WTC11 (cell line): ENCODE data around the gene GFOD1. TPM values are rescaled to one million over a fixed set of nuclear protein-coding genes. Genes with fewer than 3 reads are reported as not detected.
A peak's percentile ranks its signal among the peaks of the same experiment; 100 is the strongest.

Experiments used
- ATAC-seq: fragments of 200-7000 bp; cut with Tn5 transposase; 2 replicates; pipeline ENCODE4 v1.10.0; 2021; ENCODE audit warnings: mild to moderate bottlenecking, moderate library complexity
- CTCF ChIA-PET: fragments of 300-600 bp; sonication (Branson Sonifier 250); formaldehyde crosslinking; loops from one replicate; lab custom pipeline; 2021; ENCODE audit warnings: antibody characterized with exemption; lab: Charles Lee
- POLR2A ChIA-PET: fragments of 350-600 bp; sonication (Branson Sonifier 250); formaldehyde crosslinking; loops from one replicate; lab custom pipeline; 2021; ENCODE audit warnings: antibody characterized with exemption; lab: Charles Lee
- DNase-seq: peaks from one replicate; pipeline ENCODE4 v3.0.0; 2021; ENCODE audit warnings: low spot score
- H3K27ac Mint-ChIP-seq: 2 replicates; pipeline ENCODE4 v1.8.0; 2021; ENCODE audit warnings: mixed read lengths
- H3K27me3 Mint-ChIP-seq: 2 replicates; pipeline ENCODE4 v1.8.0; 2021; ENCODE audit warnings: low read depth, mild to moderate bottlenecking, moderate library complexity, mixed read lengths
- H3K36me3 Mint-ChIP-seq: 2 replicates; pipeline ENCODE4 v1.8.0; 2021; ENCODE audit warnings: mixed read lengths
- H3K4me1 Mint-ChIP-seq: 2 replicates; pipeline ENCODE4 v1.8.0; 2022; ENCODE audit warnings: mixed read lengths
- H3K4me3 Mint-ChIP-seq: 2 replicates; pipeline ENCODE4 v1.8.0; 2021; ENCODE audit warnings: mild to moderate bottlenecking, moderate library complexity, mixed read lengths
- H3K9me3 Mint-ChIP-seq: 2 replicates; pipeline ENCODE4 v1.8.0; 2021; ENCODE audit warnings: mixed read lengths
- ATF1 ChIP-seq: sonication (generic); formaldehyde crosslinking; IDR thresholded peaks from 2 replicates; pipeline ENCODE4 v1.8.1; 2023; ENCODE audit warnings: mild to moderate bottlenecking, moderate library complexity, missing genetic modification reagents
- ELF4 ChIP-seq: sonication (generic); formaldehyde crosslinking; IDR thresholded peaks from 2 replicates; pipeline ENCODE4 v1.8.1; 2022; ENCODE audit warnings: low read depth, mild to moderate bottlenecking, moderate library complexity, missing genetic modification reagents
- ESRRA ChIP-seq: sonication (generic); formaldehyde crosslinking; IDR thresholded peaks from 2 replicates; pipeline ENCODE4 v1.8.1; 2022; ENCODE audit warnings: mild to moderate bottlenecking, missing genetic modification reagents, borderline replicate concordance
- FOXJ3 ChIP-seq: sonication (generic); formaldehyde crosslinking; IDR thresholded peaks from 2 replicates; pipeline ENCODE4 v1.9.0; 2021; ENCODE audit warnings: missing genetic modification reagents, mild to moderate bottlenecking, borderline replicate concordance
- FOXK1 ChIP-seq: sonication (generic); formaldehyde crosslinking; IDR thresholded peaks from 2 replicates; pipeline ENCODE4 v1.8.0; 2022; ENCODE audit warnings: mild to moderate bottlenecking, moderate library complexity, missing genetic modification reagents
- GABPB1 ChIP-seq: sonication (generic); formaldehyde crosslinking; IDR thresholded peaks from 2 replicates; pipeline ENCODE4 v1.8.1; 2023; ENCODE audit warnings: mild to moderate bottlenecking, missing genetic modification reagents
- NFE2L1 ChIP-seq: sonication (generic); formaldehyde crosslinking; IDR thresholded peaks from 2 replicates; pipeline ENCODE4 v1.8.1; 2023; ENCODE audit warnings: missing genetic modification reagents
- RELA ChIP-seq: sonication (generic); formaldehyde crosslinking; IDR thresholded peaks from 2 replicates; pipeline ENCODE4 v1.8.1; 2022; ENCODE audit warnings: missing genetic modification reagents, mild to moderate bottlenecking, borderline replicate concordance
- RORB ChIP-seq: fragments of 250-450 bp; sonication (Bioruptor Pico); IDR thresholded peaks from 2 replicates; pipeline ENCODE4 v1.9.0; 2021; ENCODE audit warnings: mild to moderate bottlenecking
- total RNA-seq: library from RNA; stranded (reverse); gene quantifications from 3 replicates; pipeline ENCODE4 v1.2.3, GENCODE V29; 2021
- TF ChIP-seq, protein P1 (sequence below): sonication (generic); formaldehyde crosslinking; IDR thresholded peaks from 2 replicates; pipeline ENCODE4 v1.8.0; 2023; ENCODE audit warnings: missing genetic modification reagents
- TF ChIP-seq, protein P2 (sequence below): fragments of 200-600 bp; IDR thresholded peaks from 2 replicates; pipeline ENCODE4 v1.8.0; 2022; ENCODE audit warnings: antibody characterized with exemption
- TF ChIP-seq, protein P3 (sequence below): sonication (generic); formaldehyde crosslinking; IDR thresholded peaks from 2 replicates; pipeline ENCODE4 v1.8.1; 2023; ENCODE audit warnings: mild to moderate bottlenecking, moderate library complexity, missing genetic modification reagents
- TF ChIP-seq, protein P4 (sequence below): sonication (generic); formaldehyde crosslinking; conservative IDR thresholded peaks from 2 replicates; pipeline ENCODE4 v1.8.1; 2023; ENCODE audit warnings: mild to moderate bottlenecking, low read depth, missing genetic modification reagents, moderate library complexity
- TF ChIP-seq, protein P5 (sequence below): sonication (generic); formaldehyde crosslinking; IDR thresholded peaks from 2 replicates; pipeline ENCODE4 v1.8.1; 2022; ENCODE audit warnings: mild to moderate bottlenecking, moderate library complexity, missing genetic modification reagents
- TF ChIP-seq, protein P6 (sequence below): fragments of 250-450 bp; sonication (Bioruptor Pico); IDR thresholded peaks from 2 replicates; pipeline ENCODE4 v2.1.2; 2022; ENCODE audit warnings: mild to moderate bottlenecking, moderate library complexity

Gene GFOD1
- total RNA-seq, 1 experiment from 2014 or later: 8.5 TPM

DNA sequence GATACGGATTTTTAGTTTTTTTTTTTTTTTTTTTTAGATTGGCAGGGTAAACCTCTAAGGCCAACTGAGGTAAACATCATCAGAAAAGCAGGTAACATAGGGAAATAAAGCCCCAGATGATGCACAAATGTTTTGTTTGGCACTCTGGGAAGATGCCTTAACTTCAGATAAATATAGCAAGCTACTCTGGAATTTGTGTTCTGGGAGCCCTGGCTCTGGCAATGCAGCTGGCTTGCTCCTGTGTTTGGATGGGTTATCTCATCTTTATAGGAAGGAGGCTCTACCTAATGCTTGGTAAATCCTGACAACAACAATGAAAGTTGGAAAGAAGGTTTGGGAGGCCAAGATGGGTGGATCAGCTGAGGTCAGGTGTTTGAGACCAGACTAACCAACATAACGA is 77.4 kb downstream of the GFOD1 start:
- TF ChIP-seq, protein P1, sequence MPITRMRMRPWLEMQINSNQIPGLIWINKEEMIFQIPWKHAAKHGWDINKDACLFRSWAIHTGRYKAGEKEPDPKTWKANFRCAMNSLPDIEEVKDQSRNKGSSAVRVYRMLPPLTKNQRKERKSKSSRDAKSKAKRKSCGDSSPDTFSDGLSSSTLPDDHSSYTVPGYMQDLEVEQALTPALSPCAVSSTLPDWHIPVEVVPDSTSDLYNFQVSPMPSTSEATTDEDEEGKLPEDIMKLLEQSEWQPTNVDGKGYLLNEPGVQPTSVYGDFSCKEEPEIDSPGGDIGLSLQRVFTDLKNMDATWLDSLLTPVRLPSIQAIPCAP (CRISPR knock-in tag): no peak
- ChIA-PET POLR2A (interaction anchor here (0.7 kb wide), 1 partner anchor 43 kb away, joined by 7 read pairs; no protein-coding TSS in a partner anchor), CTCF (interaction anchor here (0.7 to 2.0 kb wide), 5 partner anchors 12 to 165 kb away, joined by 3 to 6 read pairs (median 3); partner anchors contain the start of gene SIRT5)
- H3K4me3 Mint-ChIP-seq: no peak overlapping the region
- H3K27ac Mint-ChIP-seq: no peak overlapping the region
- peaks cover 30% of the 10 kb centered on the region for H3K4me1 Mint-ChIP-seq
- DNase-seq: no peak
- H3K27me3 Mint-ChIP-seq: no peaks in the 10 kb centered on the region; the same call in 1 of the 2 replicates
- ATAC-seq: no peak
- H3K36me3 Mint-ChIP-seq: no peaks in the 10 kb centered on the region
- peaks cover 14% of the 10 kb centered on the region for H3K9me3 Mint-ChIP-seq

DNA sequence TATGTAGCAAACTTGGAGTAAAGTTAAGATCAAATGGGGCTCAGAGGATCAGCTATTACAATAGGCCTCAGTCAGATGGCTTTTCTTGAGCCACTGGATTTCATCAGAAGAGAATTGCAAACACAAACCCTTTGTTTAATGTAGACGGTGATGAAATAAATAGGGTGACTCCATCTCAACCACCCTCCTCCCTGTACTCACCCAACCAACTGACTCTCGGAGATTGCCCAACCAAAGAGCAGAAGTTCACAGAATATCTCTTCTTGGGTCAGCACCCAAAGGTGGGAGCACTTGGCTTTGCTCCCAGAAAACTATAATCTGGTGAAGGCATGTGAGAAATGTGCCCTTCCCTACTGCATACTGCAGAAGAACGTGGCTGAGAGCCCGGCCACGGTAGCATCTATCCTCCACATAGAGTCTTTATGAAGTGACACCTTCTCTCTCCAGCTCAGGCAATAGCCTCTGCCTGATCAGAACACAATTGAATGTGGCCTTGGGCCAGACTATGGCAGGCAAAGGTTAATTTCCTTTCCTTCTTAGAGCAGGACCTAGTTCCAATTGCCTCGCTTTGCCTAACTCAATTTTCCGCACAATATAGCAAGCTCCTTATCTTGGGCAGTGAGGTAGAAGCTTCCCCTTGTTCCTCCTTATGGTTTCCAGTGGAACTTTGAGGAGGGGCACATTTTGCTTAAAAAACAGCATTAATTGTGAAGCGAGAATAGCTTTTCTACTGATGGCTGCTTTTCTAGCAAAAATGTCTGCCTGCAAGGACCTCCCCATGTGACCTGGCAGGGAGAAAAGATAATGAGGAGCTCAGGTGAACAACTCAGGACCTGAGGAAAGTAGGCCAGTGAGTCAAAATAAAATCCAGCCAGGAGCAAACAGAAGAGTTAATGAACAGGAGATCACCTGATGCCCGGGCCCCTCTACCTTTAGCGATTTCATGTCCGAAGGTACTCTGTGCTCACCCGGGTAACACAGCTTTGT is 79.4 kb downstream of the GFOD1 start:
- Mint-ChIP-seq H3K27ac (no peak overlapping the region), H3K4me1 (peaks cover 25% of the 10 kb centered on the region), H3K27me3 (no peaks in the 10 kb centered on the region; the same call in 1 of the 2 replicates), H3K36me3 (no peaks in the 10 kb centered on the region), H3K4me3 (no peak overlapping the region), H3K9me3 (peaks cover 14% of the 10 kb centered on the region)
- ATAC-seq: no peak
- POLR2A ChIA-PET: interaction anchor here (0.5 kb wide), 1 partner anchor 436 kb away, joined by 5 read pairs; no protein-coding TSS in a partner anchor
- peak; percentile 97 for TF ChIP-seq GABPB1 (CRISPR knock-in tag)
- no peak for TF ChIP-seq RELA
- TF ChIP-seq RORB (CRISPR knock-in tag): no peak
- TF ChIP-seq, protein P2, sequence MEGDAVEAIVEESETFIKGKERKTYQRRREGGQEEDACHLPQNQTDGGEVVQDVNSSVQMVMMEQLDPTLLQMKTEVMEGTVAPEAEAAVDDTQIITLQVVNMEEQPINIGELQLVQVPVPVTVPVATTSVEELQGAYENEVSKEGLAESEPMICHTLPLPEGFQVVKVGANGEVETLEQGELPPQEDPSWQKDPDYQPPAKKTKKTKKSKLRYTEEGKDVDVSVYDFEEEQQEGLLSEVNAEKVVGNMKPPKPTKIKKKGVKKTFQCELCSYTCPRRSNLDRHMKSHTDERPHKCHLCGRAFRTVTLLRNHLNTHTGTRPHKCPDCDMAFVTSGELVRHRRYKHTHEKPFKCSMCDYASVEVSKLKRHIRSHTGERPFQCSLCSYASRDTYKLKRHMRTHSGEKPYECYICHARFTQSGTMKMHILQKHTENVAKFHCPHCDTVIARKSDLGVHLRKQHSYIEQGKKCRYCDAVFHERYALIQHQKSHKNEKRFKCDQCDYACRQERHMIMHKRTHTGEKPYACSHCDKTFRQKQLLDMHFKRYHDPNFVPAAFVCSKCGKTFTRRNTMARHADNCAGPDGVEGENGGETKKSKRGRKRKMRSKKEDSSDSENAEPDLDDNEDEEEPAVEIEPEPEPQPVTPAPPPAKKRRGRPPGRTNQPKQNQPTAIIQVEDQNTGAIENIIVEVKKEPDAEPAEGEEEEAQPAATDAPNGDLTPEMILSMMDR: no peak
- DNase-seq: no peak
- CTCF ChIA-PET: interaction anchor here (1.1 kb wide), 1 partner anchor 167 kb away, joined by 4 read pairs; no protein-coding TSS in a partner anchor

DNA sequence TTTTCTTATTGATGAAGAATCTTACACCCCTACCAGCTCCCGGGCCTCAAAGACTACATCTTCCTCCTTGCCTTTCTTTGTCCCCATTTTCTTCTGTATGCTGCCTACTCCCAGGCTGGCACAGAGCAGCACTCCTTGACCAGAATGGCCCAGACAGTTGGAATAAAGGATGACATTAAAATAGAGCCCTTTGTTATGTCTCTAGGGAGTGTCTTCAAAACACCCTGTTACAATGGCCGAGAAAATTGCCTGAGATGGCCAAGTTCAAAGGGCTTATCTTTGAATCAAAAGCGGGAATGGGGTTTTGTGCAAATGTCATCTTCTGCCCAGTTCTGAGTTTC is 80.1 kb downstream of the GFOD1 start:
- DNase-seq: no peak
- ChIA-PET CTCF (interaction anchor here (1.2 to 1.3 kb wide), 2 partner anchors 21 to 217 kb away, joined by 4 read pairs; no protein-coding TSS in a partner anchor), POLR2A (no interaction called here)
- H3K36me3 Mint-ChIP-seq: no peaks in the 10 kb centered on the region
- peaks cover 11% of the 10 kb centered on the region for H3K9me3 Mint-ChIP-seq
- H3K4me1 Mint-ChIP-seq: peaks cover 19% of the 10 kb centered on the region
- no peak overlapping the region for H3K27ac Mint-ChIP-seq
- no peaks in the 10 kb centered on the region; the same call in 1 of the 2 replicates for H3K27me3 Mint-ChIP-seq
- H3K4me3 Mint-ChIP-seq: no peak overlapping the region
- no peak for ATAC-seq
- no peak for TF ChIP-seq NFE2L1 (CRISPR knock-in tag)
- TF ChIP-seq ATF1 (CRISPR knock-in tag): no peak
- TF ChIP-seq FOXJ3 (CRISPR knock-in tag): no peak
- TF ChIP-seq, protein P3, sequence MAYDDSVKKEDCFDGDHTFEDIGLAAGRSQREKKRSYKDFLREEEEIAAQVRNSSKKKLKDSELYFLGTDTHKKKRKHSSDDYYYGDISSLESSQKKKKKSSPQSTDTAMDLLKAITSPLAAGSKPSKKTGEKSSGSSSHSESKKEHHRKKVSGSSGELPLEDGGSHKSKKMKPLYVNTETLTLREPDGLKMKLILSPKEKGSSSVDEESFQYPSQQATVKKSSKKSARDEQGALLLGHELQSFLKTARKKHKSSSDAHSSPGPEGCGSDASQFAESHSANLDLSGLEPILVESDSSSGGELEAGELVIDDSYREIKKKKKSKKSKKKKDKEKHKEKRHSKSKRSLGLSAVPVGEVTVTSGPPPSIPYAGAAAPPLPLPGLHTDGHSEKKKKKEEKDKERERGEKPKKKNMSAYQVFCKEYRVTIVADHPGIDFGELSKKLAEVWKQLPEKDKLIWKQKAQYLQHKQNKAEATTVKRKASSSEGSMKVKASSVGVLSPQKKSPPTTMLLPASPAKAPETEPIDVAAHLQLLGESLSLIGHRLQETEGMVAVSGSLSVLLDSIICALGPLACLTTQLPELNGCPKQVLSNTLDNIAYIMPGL (CRISPR knock-in tag): no peak
- TF ChIP-seq ELF4: no peak
- TF ChIP-seq, protein P4, sequence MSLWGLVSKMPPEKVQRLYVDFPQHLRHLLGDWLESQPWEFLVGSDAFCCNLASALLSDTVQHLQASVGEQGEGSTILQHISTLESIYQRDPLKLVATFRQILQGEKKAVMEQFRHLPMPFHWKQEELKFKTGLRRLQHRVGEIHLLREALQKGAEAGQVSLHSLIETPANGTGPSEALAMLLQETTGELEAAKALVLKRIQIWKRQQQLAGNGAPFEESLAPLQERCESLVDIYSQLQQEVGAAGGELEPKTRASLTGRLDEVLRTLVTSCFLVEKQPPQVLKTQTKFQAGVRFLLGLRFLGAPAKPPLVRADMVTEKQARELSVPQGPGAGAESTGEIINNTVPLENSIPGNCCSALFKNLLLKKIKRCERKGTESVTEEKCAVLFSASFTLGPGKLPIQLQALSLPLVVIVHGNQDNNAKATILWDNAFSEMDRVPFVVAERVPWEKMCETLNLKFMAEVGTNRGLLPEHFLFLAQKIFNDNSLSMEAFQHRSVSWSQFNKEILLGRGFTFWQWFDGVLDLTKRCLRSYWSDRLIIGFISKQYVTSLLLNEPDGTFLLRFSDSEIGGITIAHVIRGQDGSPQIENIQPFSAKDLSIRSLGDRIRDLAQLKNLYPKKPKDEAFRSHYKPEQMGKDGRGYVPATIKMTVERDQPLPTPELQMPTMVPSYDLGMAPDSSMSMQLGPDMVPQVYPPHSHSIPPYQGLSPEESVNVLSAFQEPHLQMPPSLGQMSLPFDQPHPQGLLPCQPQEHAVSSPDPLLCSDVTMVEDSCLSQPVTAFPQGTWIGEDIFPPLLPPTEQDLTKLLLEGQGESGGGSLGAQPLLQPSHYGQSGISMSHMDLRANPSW: no peak
- TF ChIP-seq, protein P5, sequence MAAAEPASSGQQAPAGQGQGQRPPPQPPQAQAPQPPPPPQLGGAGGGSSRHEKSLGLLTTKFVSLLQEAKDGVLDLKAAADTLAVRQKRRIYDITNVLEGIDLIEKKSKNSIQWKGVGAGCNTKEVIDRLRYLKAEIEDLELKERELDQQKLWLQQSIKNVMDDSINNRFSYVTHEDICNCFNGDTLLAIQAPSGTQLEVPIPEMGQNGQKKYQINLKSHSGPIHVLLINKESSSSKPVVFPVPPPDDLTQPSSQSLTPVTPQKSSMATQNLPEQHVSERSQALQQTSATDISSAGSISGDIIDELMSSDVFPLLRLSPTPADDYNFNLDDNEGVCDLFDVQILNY (CRISPR knock-in tag): no peak
- TF ChIP-seq, protein P6, sequence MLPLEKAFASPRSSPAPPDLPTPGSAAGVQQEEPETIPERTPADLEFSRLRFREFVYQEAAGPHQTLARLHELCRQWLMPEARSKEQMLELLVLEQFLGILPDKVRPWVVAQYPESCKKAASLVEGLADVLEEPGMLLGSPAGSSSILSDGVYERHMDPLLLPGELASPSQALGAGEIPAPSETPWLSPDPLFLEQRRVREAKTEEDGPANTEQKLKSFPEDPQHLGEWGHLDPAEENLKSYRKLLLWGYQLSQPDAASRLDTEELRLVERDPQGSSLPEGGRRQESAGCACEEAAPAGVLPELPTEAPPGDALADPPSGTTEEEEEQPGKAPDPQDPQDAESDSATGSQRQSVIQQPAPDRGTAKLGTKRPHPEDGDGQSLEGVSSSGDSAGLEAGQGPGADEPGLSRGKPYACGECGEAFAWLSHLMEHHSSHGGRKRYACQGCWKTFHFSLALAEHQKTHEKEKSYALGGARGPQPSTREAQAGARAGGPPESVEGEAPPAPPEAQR (CRISPR knock-in tag): no peak
- no peak for TF ChIP-seq ESRRA (CRISPR knock-in tag)
- TF ChIP-seq GABPB1 (CRISPR knock-in tag): no peak
- TF ChIP-seq FOXK1 (CRISPR knock-in tag): no peak
